ENCODE results near the gene CDH13.

Gene CDH13

GRCh38 chr16:82626791-82627261 is at the start of gene CDH13:
TSS of gene CDH13 (plus strand) at chr16:82626969.
- DNase-seq (ENCODE audit: low spot score), result peak; percentile 16

- peak; percentile 23 for DNase-seq (ENCODE audit: low spot score)
These were observed 46.4 kb upstream of the CDH13 start for GRCh38 chr16:82580298-82580890.

GRCh38 chr16:82582975-82583374 is 43.8 kb upstream of the CDH13 start:
- DNase-seq (ENCODE audit: low spot score), result no peak

GRCh38 chr16:82583422-82583821 is 43.3 kb upstream of the CDH13 start:
- no peak for DNase-seq (ENCODE audit: low spot score)

- no peak for DNase-seq (ENCODE audit: low spot score)
These were observed 42.1 kb upstream of the CDH13 start for GRCh38 chr16:82584553-82585152.

GRCh38 chr16:82585675-82586074 is 41.1 kb upstream of the CDH13 start:
- no peak for DNase-seq (ENCODE audit: low spot score)

GRCh38 chr16:82586130-82586529 is 40.6 kb upstream of the CDH13 start:
- DNase-seq (ENCODE audit: low spot score), result no peak

GRCh38 chr16:82587289-82587688 is 39.5 kb upstream of the CDH13 start:
- DNase-seq (ENCODE audit: low spot score), result no peak

GRCh38 chr16:82589407-82589806 is 37.4 kb upstream of the CDH13 start:
- DNase-seq (ENCODE audit: low spot score), result no peak

- DNase-seq (ENCODE audit: low spot score), result no peak
These were observed 32.7 kb upstream of the CDH13 start for GRCh38 chr16:82594114-82594513.

- no peak for DNase-seq (ENCODE audit: low spot score)
These were observed 28.0 kb upstream of the CDH13 start for GRCh38 chr16:82598771-82599170.

- DNase-seq (ENCODE audit: low spot score), result no peak
These were observed 24.7 kb upstream of the CDH13 start for GRCh38 chr16:82601989-82602640.

GRCh38 chr16:82603784-82604411 is 22.9 kb upstream of the CDH13 start:
- peak; percentile 42 for DNase-seq (ENCODE audit: low spot score)

- no peak for DNase-seq (ENCODE audit: low spot score)
These were observed 21.7 kb upstream of the CDH13 start for GRCh38 chr16:82605076-82605475.

- DNase-seq (ENCODE audit: low spot score), result no peak
These were observed 20.7 kb upstream of the CDH13 start for GRCh38 chr16:82605863-82606620.

GRCh38 chr16:82609140-82609539 is 17.6 kb upstream of the CDH13 start:
- no peak for DNase-seq (ENCODE audit: low spot score)

GRCh38 chr16:82612263-82612662 is 14.5 kb upstream of the CDH13 start:
- no peak for DNase-seq (ENCODE audit: low spot score)

GRCh38 chr16:82616356-82616755 is 10.4 kb upstream of the CDH13 start:
- DNase-seq (ENCODE audit: low spot score), result no peak

- DNase-seq (ENCODE audit: low spot score), result no peak
These were observed 5.0 kb upstream of the CDH13 start for GRCh38 chr16:82621781-82622180.

GRCh38 chr16:82623241-82623640 is 3.5 kb upstream of the CDH13 start:
- DNase-seq (ENCODE audit: low spot score), result no peak

- no peak for DNase-seq (ENCODE audit: low spot score)
These were observed 1.5 kb upstream of the CDH13 start for GRCh38 chr16:82625066-82625968.
